KMS-11 (cell line): ENCODE measurements around the gene HYAL4.
"Not testable (repeated sequence)": the region's sequence is repeated elsewhere in the genome, so short reads cannot be mapped to it uniquely, and the experiment has no call there.

Experiments
- H2AFZ ChIP-seq: fragments of 200-600 bp; sonication (generic); 2 replicates; pipeline ENCODE4 v1.6.1; 2016; ENCODE audit warnings: antibody characterized with exemption, mixed run types, low read depth
- H3K27ac ChIP-seq: fragments of 200-600 bp; sonication (generic); 2 replicates; pipeline ENCODE4 v1.6.1; 2016; ENCODE audit warnings: mild to moderate bottlenecking, mixed run types
- H3K27me3 ChIP-seq: fragments of 200-600 bp; sonication (generic); 2 replicates; pipeline ENCODE4 v1.6.1; 2017; ENCODE audit warnings: mild to moderate bottlenecking, low read depth, mixed run types, moderate library complexity; ENCODE audit not compliant: insufficient read depth
- H3K36me3 ChIP-seq: fragments of 200-600 bp; sonication (generic); 2 replicates; pipeline ENCODE4 v1.6.1; 2017; ENCODE audit warnings: mild to moderate bottlenecking, mixed run types; ENCODE audit not compliant: insufficient read depth
- H3K4me1 ChIP-seq: fragments of 200-600 bp; sonication (generic); 2 replicates; pipeline ENCODE4 v1.6.1; 2016; ENCODE audit warnings: mild to moderate bottlenecking, low read depth, mixed run types; ENCODE audit not compliant: poor library complexity, severe bottlenecking
- H3K4me2 ChIP-seq: fragments of 200-600 bp; sonication (generic); 2 replicates; pipeline ENCODE4 v1.7.0; 2016; ENCODE audit warnings: mild to moderate bottlenecking, mixed run types
- H3K4me3 ChIP-seq: fragments of 200-600 bp; sonication (generic); IDR thresholded peaks from 2 replicates; pipeline ENCODE4 v1.6.1; 2017; ENCODE audit warnings: low read depth, low read length, mixed read lengths; ENCODE audit not compliant: insufficient read depth
- H3K79me2 ChIP-seq: fragments of 200-600 bp; sonication (generic); 2 replicates; pipeline ENCODE4 v1.6.1; 2016; ENCODE audit warnings: low read depth, mixed run types; ENCODE audit not compliant: insufficient read depth
- H3K9ac ChIP-seq: fragments of 200-600 bp; sonication (generic); 2 replicates; pipeline ENCODE4 v1.6.1; 2016; ENCODE audit warnings: mild to moderate bottlenecking, mixed run types
- H4K20me1 ChIP-seq: fragments of 200-600 bp; sonication (generic); 2 replicates; pipeline ENCODE4 v1.6.1; 2016; ENCODE audit warnings: mild to moderate bottlenecking, mixed run types; ENCODE audit not compliant: insufficient read depth
- CTCF ChIP-seq: fragments of 200-600 bp; sonication (generic); conservative IDR thresholded peaks from 2 replicates; pipeline ENCODE4 v1.6.1; 2017; ENCODE audit warnings: low read depth, mild to moderate bottlenecking, antibody characterized with exemption, low read length, moderate library complexity, mixed read lengths

The HYAL4 gene

DNA sequence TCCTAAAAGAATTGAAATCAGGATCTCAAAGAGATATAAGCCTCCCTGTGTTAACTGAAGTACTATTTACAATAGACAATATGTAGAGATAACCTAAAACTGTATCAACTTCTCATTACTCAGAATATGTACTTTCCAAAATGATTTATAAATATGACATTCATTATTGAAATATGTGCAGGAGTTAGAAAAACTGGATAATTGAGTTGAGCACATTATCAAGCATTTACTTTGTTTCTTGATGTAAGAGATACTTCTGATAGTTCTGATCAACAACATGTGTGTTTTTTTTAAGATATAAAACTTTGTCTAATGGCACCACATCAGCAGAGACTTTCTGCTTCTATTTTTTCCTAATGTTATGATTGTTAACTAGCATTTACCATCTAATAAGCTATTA is 38.2 kb downstream of the HYAL4 start:
- H3K79me2 ChIP-seq: no peaks in the 10 kb centered on the region
- H3K9ac ChIP-seq: no peak overlapping the region
- H2AFZ ChIP-seq: no peak overlapping the region
- H3K27ac ChIP-seq: no peak overlapping the region
- no peaks in the 10 kb centered on the region for H3K27me3 ChIP-seq
- H3K36me3 ChIP-seq: no peaks in the 10 kb centered on the region
- no peaks in the 10 kb centered on the region for H4K20me1 ChIP-seq
- no peak overlapping the region for H3K4me3 ChIP-seq
- H3K4me1 ChIP-seq: no peaks in the 10 kb centered on the region
- no peak for TF ChIP-seq CTCF
- no peak overlapping the region for H3K4me2 ChIP-seq

- Histone ChIP-seq H3K4me3 (no peak overlapping the region), H3K79me2 (no peaks in the 10 kb centered on the region), H3K27me3 (no peaks in the 10 kb centered on the region), H4K20me1 (no peaks in the 10 kb centered on the region), H3K9ac (no peak overlapping the region), H3K4me2 (no peak overlapping the region), H2AFZ (no peak overlapping the region), H3K27ac (no peak overlapping the region), H3K36me3 (no peaks in the 10 kb centered on the region), H3K4me1 (no peaks in the 10 kb centered on the region)
- no peak for TF ChIP-seq CTCF
These were observed 43.2 kb downstream of the HYAL4 start for GRCh38 chr7:123888192-123888591.

- not testable (repeated sequence) for H3K4me2 ChIP-seq, H2AFZ ChIP-seq, H3K4me3 ChIP-seq, H3K9ac ChIP-seq, H3K27me3 ChIP-seq, H3K36me3 ChIP-seq, H3K27ac ChIP-seq, H4K20me1 ChIP-seq, H3K4me1 ChIP-seq, H3K79me2 ChIP-seq
These were observed 49.8 kb downstream of the HYAL4 start for GRCh38 chr7:123894753-123895152.

- Histone ChIP-seq H3K4me2 (no peak overlapping the region), H3K27me3 (no peaks in the 10 kb centered on the region), H3K4me3 (no peak overlapping the region), H3K79me2 (no peaks in the 10 kb centered on the region), H3K36me3 (no peaks in the 10 kb centered on the region), H3K4me1 (no peaks in the 10 kb centered on the region), H3K9ac (no peak overlapping the region), H4K20me1 (no peaks in the 10 kb centered on the region), H3K27ac (no peak overlapping the region), H2AFZ (no peak overlapping the region)
- TF ChIP-seq CTCF: no peak
These were observed 56.1 kb downstream of the HYAL4 start for GRCh38 chr7:123901101-123901500.

DNA sequence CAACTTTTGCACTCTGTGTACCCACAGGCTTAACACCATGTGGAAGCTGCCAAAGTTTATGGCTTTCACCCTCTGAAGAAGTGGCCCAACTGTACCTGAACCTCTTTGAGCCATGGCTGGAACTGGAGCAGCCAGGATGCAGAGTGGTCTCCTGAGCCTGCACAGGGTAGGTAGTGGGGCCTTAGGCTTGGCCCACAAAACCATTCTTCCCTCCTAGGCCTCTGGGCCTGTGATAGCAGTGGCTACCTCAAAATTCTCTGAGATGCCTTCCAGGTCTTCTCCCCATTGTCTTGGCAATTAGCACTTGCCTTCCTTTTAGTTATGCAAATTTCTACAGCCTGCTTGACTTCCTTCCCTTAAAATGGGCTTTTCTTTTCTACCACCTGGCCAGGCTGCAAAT is 60.7 kb downstream of the HYAL4 start:
- H3K4me1 ChIP-seq: peaks cover 5% of the 10 kb centered on the region
- H4K20me1 ChIP-seq: no peaks in the 10 kb centered on the region
- no peak overlapping the region for H3K4me2 ChIP-seq
- TF ChIP-seq CTCF: no peak
- no peaks in the 10 kb centered on the region for H3K27me3 ChIP-seq
- H3K9ac ChIP-seq: no peak overlapping the region
- no peak overlapping the region for H3K27ac ChIP-seq
- H3K79me2 ChIP-seq: no peaks in the 10 kb centered on the region
- H3K36me3 ChIP-seq: no peaks in the 10 kb centered on the region
- no peak overlapping the region for H3K4me3 ChIP-seq
- H2AFZ ChIP-seq: no peak overlapping the region
